Measurements from ENCODE around the gene IFT81.

DNA sequence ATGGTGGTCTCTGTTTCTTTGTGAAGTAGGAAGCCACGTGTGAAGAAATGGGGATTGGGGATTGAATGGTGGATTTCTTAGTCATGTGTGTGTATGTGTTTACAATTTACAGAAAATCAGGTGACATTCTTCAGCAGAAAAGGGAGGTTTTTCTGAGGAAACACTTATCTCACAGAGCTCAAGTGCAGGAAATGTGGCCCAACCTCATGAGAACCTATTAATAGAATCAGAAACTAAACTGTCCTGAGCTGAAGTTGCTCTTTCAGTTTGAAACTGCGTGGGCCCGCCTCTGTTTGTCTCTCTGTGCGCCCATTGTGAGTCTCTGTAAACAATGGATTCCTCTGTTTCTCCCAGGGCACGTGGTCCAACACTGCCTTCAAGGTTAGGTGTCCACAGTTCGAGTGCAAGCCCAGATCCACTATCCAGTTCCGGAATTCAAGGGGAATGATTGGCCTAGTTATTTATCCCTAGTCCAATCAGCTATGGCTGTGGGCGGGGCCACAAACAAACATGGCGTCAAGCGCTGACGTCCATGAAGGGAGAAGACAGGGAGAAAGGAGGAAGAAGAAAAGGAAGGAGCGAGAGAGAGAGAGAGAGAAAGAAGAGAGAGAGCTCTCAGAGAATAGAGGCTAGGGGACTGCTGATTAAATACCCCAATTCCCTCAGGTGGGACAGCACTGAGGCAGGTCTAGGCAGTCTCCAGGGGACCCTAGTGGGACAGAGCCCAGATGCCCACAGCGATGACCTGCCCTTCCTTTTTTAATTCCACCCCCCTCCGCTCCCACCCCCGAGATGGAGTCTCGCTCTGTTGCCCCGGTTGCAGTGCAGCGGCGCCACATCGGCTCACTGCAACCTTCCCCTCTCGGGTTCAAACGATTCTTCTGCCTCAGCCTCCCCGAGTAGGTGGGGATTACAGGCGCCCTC is 44.4 kb upstream of the IFT81 start:
- TF ChIP-seq POLR2A (IDR thresholded peaks at IDR 0.05) = no peak
- TF ChIP-seq, protein P1, sequence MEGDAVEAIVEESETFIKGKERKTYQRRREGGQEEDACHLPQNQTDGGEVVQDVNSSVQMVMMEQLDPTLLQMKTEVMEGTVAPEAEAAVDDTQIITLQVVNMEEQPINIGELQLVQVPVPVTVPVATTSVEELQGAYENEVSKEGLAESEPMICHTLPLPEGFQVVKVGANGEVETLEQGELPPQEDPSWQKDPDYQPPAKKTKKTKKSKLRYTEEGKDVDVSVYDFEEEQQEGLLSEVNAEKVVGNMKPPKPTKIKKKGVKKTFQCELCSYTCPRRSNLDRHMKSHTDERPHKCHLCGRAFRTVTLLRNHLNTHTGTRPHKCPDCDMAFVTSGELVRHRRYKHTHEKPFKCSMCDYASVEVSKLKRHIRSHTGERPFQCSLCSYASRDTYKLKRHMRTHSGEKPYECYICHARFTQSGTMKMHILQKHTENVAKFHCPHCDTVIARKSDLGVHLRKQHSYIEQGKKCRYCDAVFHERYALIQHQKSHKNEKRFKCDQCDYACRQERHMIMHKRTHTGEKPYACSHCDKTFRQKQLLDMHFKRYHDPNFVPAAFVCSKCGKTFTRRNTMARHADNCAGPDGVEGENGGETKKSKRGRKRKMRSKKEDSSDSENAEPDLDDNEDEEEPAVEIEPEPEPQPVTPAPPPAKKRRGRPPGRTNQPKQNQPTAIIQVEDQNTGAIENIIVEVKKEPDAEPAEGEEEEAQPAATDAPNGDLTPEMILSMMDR (IDR thresholded peaks at IDR 0.05) = no peak
